ENCODE data around the gene GIPC2.

- no peak for TF ChIP-seq RFX5 (IDR thresholded peaks at IDR 0.05; ENCODE audit: low read depth, low read length)
- TF ChIP-seq PAX5 (IDR thresholded peaks at IDR 0.05; ENCODE audit: borderline replicate concordance, low read depth, low read length): no peak
Observed at GRCh38 chr1:78184460-78185072, 138.8 kb downstream of the GIPC2 start.

Measured in GM12878 (cell line).